Stimulated activated memory B cell treated with anti-CD40 and anti-IgM and Interleukin-4, amounts not matched to agents 10 μg/mL and 1 μg/mL and 100 μg/mL, for 72 hours (primary cell): ENCODE data around the gene OPRD1.
A peak's percentile ranks its signal among the peaks of the same experiment; 100 is the strongest.
"Not testable (repeated sequence)": the region's sequence is repeated elsewhere in the genome, so short reads cannot be mapped to it uniquely, and the experiment has no call there.

Source experiments
- ATAC-seq: fragments of 150-1000 bp; cut with Tn5 transposase; 2 replicates; pipeline ENCODE4 v1.10.0; 2021
- H3K27ac Mint-ChIP-seq: one replicate; pipeline ENCODE4 v1.8.0; 2022; ENCODE audit warnings: mild to moderate bottlenecking, mixed read lengths
- H3K27me3 Mint-ChIP-seq: one replicate; pipeline ENCODE4 v1.8.0; 2022; ENCODE audit warnings: mixed read lengths
- H3K36me3 Mint-ChIP-seq: one replicate; pipeline ENCODE4 v1.8.0; 2022; ENCODE audit warnings: mixed read lengths
- H3K4me1 Mint-ChIP-seq: one replicate; pipeline ENCODE4 v1.8.0; 2022; ENCODE audit warnings: mixed read lengths
- H3K4me3 Mint-ChIP-seq: one replicate; pipeline ENCODE4 v1.8.0; 2022; ENCODE audit warnings: mild to moderate bottlenecking, moderate library complexity, mixed read lengths
- H3K9me3 Mint-ChIP-seq: one replicate; pipeline ENCODE4 v1.8.0; 2022; ENCODE audit warnings: mixed read lengths

The OPRD1 gene

GRCh38 chr1:28815533-28816185 lies 3.7 kb downstream of the OPRD1 start:
- Mint-ChIP-seq H3K27me3 (peaks cover 81% of the 10 kb centered on the region), H3K27ac (no peak overlapping the region), H3K9me3 (no peaks in the 10 kb centered on the region), H3K36me3 (no peaks in the 10 kb centered on the region), H3K4me3 (no peak overlapping the region), H3K4me1 (no peaks in the 10 kb centered on the region)
- no peak for ATAC-seq

- H3K4me3 Mint-ChIP-seq, result no peak overlapping the region
- H3K9me3 Mint-ChIP-seq, result no peaks in the 10 kb centered on the region
- no peak overlapping the region for H3K27ac Mint-ChIP-seq
- H3K36me3 Mint-ChIP-seq, result no peaks in the 10 kb centered on the region
- H3K27me3 Mint-ChIP-seq, result peaks cover 70% of the 10 kb centered on the region
- no peaks in the 10 kb centered on the region for H3K4me1 Mint-ChIP-seq
- no peak for ATAC-seq
These were observed 5.2 kb downstream of the OPRD1 start for GRCh38 chr1:28817133-28817532.

GRCh38 chr1:28819020-28819419 lies 7.0 kb downstream of the OPRD1 start:
- no peaks in the 10 kb centered on the region for H3K9me3 Mint-ChIP-seq
- no peaks in the 10 kb centered on the region for H3K4me1 Mint-ChIP-seq
- H3K36me3 Mint-ChIP-seq, result no peaks in the 10 kb centered on the region
- H3K27me3 Mint-ChIP-seq, result peaks cover 53% of the 10 kb centered on the region
- ATAC-seq, result no peak
- no peak overlapping the region for H3K4me3 Mint-ChIP-seq
- no peak overlapping the region for H3K27ac Mint-ChIP-seq

- H3K36me3 Mint-ChIP-seq, result no peaks in the 10 kb centered on the region
- H3K27ac Mint-ChIP-seq, result no peak overlapping the region
- no peaks in the 10 kb centered on the region for H3K9me3 Mint-ChIP-seq
- no peaks in the 10 kb centered on the region for H3K4me1 Mint-ChIP-seq
- no peak for ATAC-seq
- H3K4me3 Mint-ChIP-seq, result no peak overlapping the region
- peaks cover 20% of the 10 kb centered on the region for H3K27me3 Mint-ChIP-seq
These were observed 10.8 kb downstream of the OPRD1 start for GRCh38 chr1:28822799-28823198.

GRCh38 chr1:28824061-28824460 lies 12.1 kb downstream of the OPRD1 start:
- H3K27ac Mint-ChIP-seq, H3K4me3 Mint-ChIP-seq, H3K27me3 Mint-ChIP-seq, H3K36me3 Mint-ChIP-seq, H3K9me3 Mint-ChIP-seq, H3K4me1 Mint-ChIP-seq, ATAC-seq: not testable (repeated sequence)

GRCh38 chr1:28828227-28828858 lies 16.4 kb downstream of the OPRD1 start:
- not testable (repeated sequence) for ATAC-seq, H3K36me3 Mint-ChIP-seq

GRCh38 chr1:28830814-28831213 lies 18.8 kb downstream of the OPRD1 start:
- ATAC-seq, result no peak
- Mint-ChIP-seq H3K27me3 (no peaks in the 10 kb centered on the region), H3K4me3 (no peak overlapping the region), H3K9me3 (no peaks in the 10 kb centered on the region), H3K27ac (no peak overlapping the region), H3K36me3 (no peaks in the 10 kb centered on the region), H3K4me1 (no peaks in the 10 kb centered on the region)

More at GRCh38 chr1:28828227-28828858, 16.4 kb downstream of the OPRD1 start:
- not testable (repeated sequence) for H3K9me3 Mint-ChIP-seq, H3K4me1 Mint-ChIP-seq, H3K27me3 Mint-ChIP-seq, H3K27ac Mint-ChIP-seq, H3K4me3 Mint-ChIP-seq

GRCh38 chr1:28832966-28833365 lies 21.0 kb downstream of the OPRD1 start:
- H3K4me3 Mint-ChIP-seq, result no peak overlapping the region

GRCh38 chr1:28833381-28833780 lies 21.4 kb downstream of the OPRD1 start:
- no peaks in the 10 kb centered on the region for H3K36me3 Mint-ChIP-seq
- H3K27ac Mint-ChIP-seq, result no peak overlapping the region
- H3K4me1 Mint-ChIP-seq, result no peaks in the 10 kb centered on the region
- H3K4me3 Mint-ChIP-seq, result no peak overlapping the region
- H3K9me3 Mint-ChIP-seq, result no peaks in the 10 kb centered on the region
- peaks cover 8% of the 10 kb centered on the region for H3K27me3 Mint-ChIP-seq
- no peak for ATAC-seq

More at GRCh38 chr1:28832966-28833365, 21.0 kb downstream of the OPRD1 start:
- Mint-ChIP-seq H3K27ac (no peak overlapping the region), H3K36me3 (no peaks in the 10 kb centered on the region), H3K9me3 (no peaks in the 10 kb centered on the region), H3K4me1 (no peaks in the 10 kb centered on the region), H3K27me3 (peaks cover 8% of the 10 kb centered on the region)
- ATAC-seq, result no peak

- Mint-ChIP-seq H3K27ac (no peak overlapping the region), H3K27me3 (peaks cover 8% of the 10 kb centered on the region)
These were observed 23.3 kb downstream of the OPRD1 start for GRCh38 chr1:28835237-28835650.

GRCh38 chr1:28836421-28836956 lies 24.5 kb downstream of the OPRD1 start:
- no peak for ATAC-seq
- Mint-ChIP-seq H3K27ac (no peak overlapping the region), H3K9me3 (no peaks in the 10 kb centered on the region), H3K4me3 (no peak overlapping the region), H3K4me1 (no peaks in the 10 kb centered on the region), H3K27me3 (peaks cover 8% of the 10 kb centered on the region), H3K36me3 (no peaks in the 10 kb centered on the region)

More at GRCh38 chr1:28835237-28835650, 23.3 kb downstream of the OPRD1 start:
- Mint-ChIP-seq H3K4me3 (no peak overlapping the region), H3K4me1 (no peaks in the 10 kb centered on the region), H3K36me3 (no peaks in the 10 kb centered on the region), H3K9me3 (no peaks in the 10 kb centered on the region)
- no peak for ATAC-seq

GRCh38 chr1:28840928-28841544 lies 29.1 kb downstream of the OPRD1 start:
- Mint-ChIP-seq H3K27me3 (peaks cover 20% of the 10 kb centered on the region), H3K36me3 (no peaks in the 10 kb centered on the region), H3K27ac (no peak overlapping the region), H3K9me3 (no peaks in the 10 kb centered on the region), H3K4me1 (peaks cover 4% of the 10 kb centered on the region), H3K4me3 (no peak overlapping the region)
- ATAC-seq, result no peak

- H3K9me3 Mint-ChIP-seq, result no peaks in the 10 kb centered on the region
- ATAC-seq, result peak; percentile 53
- peak overlapping the region; percentile 4 for H3K27ac Mint-ChIP-seq
- no peak overlapping the region for H3K4me3 Mint-ChIP-seq
- peaks cover 6% of the 10 kb centered on the region for H3K4me1 Mint-ChIP-seq
- no peaks in the 10 kb centered on the region for H3K36me3 Mint-ChIP-seq
- peaks cover 33% of the 10 kb centered on the region for H3K27me3 Mint-ChIP-seq
These were observed 34.0 kb downstream of the OPRD1 start for GRCh38 chr1:28845786-28846543.

GRCh38 chr1:28847207-28847606 lies 35.2 kb downstream of the OPRD1 start:
- not testable (repeated sequence) for H3K4me1 Mint-ChIP-seq, H3K27ac Mint-ChIP-seq, H3K9me3 Mint-ChIP-seq, H3K36me3 Mint-ChIP-seq, H3K4me3 Mint-ChIP-seq, ATAC-seq
- peaks cover 40% of the 10 kb centered on the region for H3K27me3 Mint-ChIP-seq

- Mint-ChIP-seq H3K27ac (no peak overlapping the region), H3K9me3 (no peaks in the 10 kb centered on the region), H3K27me3 (peaks cover 35% of the 10 kb centered on the region), H3K4me1 (peaks cover 6% of the 10 kb centered on the region), H3K4me3 (no peak overlapping the region), H3K36me3 (no peaks in the 10 kb centered on the region)
- ATAC-seq, result no peak
These were observed 36.4 kb downstream of the OPRD1 start for GRCh38 chr1:28848416-28848815.
